OCI-LY1 (cell line): Measurements from ENCODE around the gene SVOP.

Experiments used
- H2AFZ ChIP-seq: fragments of 200-600 bp; sonication (generic), shearing (Covaris generic); 2 replicates; pipeline ENCODE4 v1.6.0; 2014; ENCODE audit warnings: antibody characterized with exemption, mild to moderate bottlenecking, low read length
- H3F3A ChIP-seq: fragments of 200-600 bp; sonication (generic), shearing (Covaris generic); 2 replicates; pipeline ENCODE4 v1.6.0; 2014; ENCODE audit warnings: mild to moderate bottlenecking, antibody characterized with exemption, low read length, moderate library complexity; ENCODE audit not compliant: insufficient read depth
- H3K27ac ChIP-seq: fragments of 200-600 bp; sonication (generic); 2 replicates; pipeline ENCODE4 v1.5.1; 2014; ENCODE audit warnings: low read length, mixed run types, mild to moderate bottlenecking, low read depth; ENCODE audit not compliant: poor library complexity, severe bottlenecking
- H3K27me3 ChIP-seq: fragments of 200-600 bp; sonication (generic); 2 replicates; pipeline ENCODE4 v1.6.0; 2014; ENCODE audit warnings: antibody characterized with exemption, mild to moderate bottlenecking, low read length, moderate library complexity; ENCODE audit not compliant: insufficient read depth
- H3K36me3 ChIP-seq: fragments of 200-600 bp; sonication (generic); 2 replicates; pipeline ENCODE4 v1.6.1; 2014; ENCODE audit warnings: mild to moderate bottlenecking, antibody characterized with exemption, low read length, moderate library complexity, mixed read lengths; ENCODE audit not compliant: insufficient read depth
- H3K4me1 ChIP-seq: fragments of 200-600 bp; sonication (generic); 2 replicates; pipeline ENCODE4 v1.5.1; 2014; ENCODE audit warnings: mild to moderate bottlenecking, low read length, moderate library complexity; ENCODE audit not compliant: insufficient read depth, severe bottlenecking
- H3K4me2 ChIP-seq: fragments of 200-600 bp; sonication (generic), shearing (Covaris generic); 2 replicates; pipeline ENCODE4 v1.6.1; 2014; ENCODE audit warnings: low read length
- H3K4me3 ChIP-seq: fragments of 200-600 bp; sonication (generic); 2 replicates; pipeline ENCODE4 v1.5.1; 2014; ENCODE audit warnings: low read length, low read depth, mild to moderate bottlenecking, mixed read lengths; ENCODE audit not compliant: poor library complexity, severe bottlenecking
- H3K79me2 ChIP-seq: fragments of 200-600 bp; shearing (Covaris generic); 2 replicates; pipeline ENCODE4 v1.6.1; 2016; ENCODE audit warnings: mixed run types, low read length, mixed read lengths; ENCODE audit not compliant: insufficient read depth
- H3K9ac ChIP-seq: fragments of 200-600 bp; sonication (generic), shearing (Covaris generic); 2 replicates; pipeline ENCODE4 v1.6.1; 2014; ENCODE audit warnings: mild to moderate bottlenecking, low read length, mixed read lengths
- H3K9me2 ChIP-seq: fragments of 200-600 bp; sonication (generic), shearing (Covaris generic); 2 replicates; pipeline ENCODE4 v1.6.1; 2014; ENCODE audit warnings: low read depth, mild to moderate bottlenecking, low read length, mixed read lengths
- H3K9me3 ChIP-seq: fragments of 200-600 bp; shearing (Covaris generic); 2 replicates; pipeline ENCODE4 v1.6.1; 2014; ENCODE audit warnings: low read length, mixed read lengths
- H4K20me1 ChIP-seq: fragments of 200-600 bp; sonication (generic), shearing (Covaris generic); 2 replicates; pipeline ENCODE4 v1.6.0; 2016; ENCODE audit warnings: mild to moderate bottlenecking, low read length; ENCODE audit not compliant: insufficient read depth
- EZH2 ChIP-seq: fragments of 200-600 bp; sonication (generic), shearing (Covaris generic); IDR thresholded peaks from 2 replicates; pipeline ENCODE4 v1.8.0; 2017; ENCODE audit warnings: borderline replicate concordance, mixed run types, mild to moderate bottlenecking, antibody characterized with exemption, low read length, moderate library complexity, mixed read lengths
- TF ChIP-seq, protein P1 (sequence below): fragments of 200-600 bp; sonication (generic), shearing (Covaris generic); IDR thresholded peaks from 2 replicates; pipeline ENCODE4 v1.5.1; 2017; ENCODE audit warnings: mild to moderate bottlenecking, antibody characterized with exemption, low read length, moderate library complexity, mixed read lengths

Gene SVOP

DNA sequence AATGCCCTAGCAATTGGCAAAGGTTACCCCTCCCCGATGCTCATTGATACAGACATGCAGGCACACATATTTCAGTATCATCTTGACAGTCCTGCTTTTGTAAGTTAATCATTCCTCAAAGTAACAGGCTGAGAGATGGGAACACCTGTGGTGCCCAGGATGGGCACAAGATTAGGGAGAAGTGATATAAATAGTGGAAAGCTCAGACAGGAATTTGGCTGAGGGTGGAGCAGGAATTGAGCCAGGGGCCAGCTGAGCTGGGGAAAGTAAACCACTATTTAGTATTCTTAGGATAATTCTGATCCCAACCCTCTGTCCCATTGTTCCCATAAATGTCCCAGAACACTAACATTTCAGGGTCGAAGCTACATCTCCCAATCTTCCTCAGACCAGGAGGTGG, 102.7 kb downstream of the SVOP start:
- Histone ChIP-seq H3K4me2 (no peak overlapping the region), H3K4me3 (no peak overlapping the region), H3K9ac (no peak overlapping the region), H3K27me3 (no peaks in the 10 kb centered on the region), H2AFZ (no peak overlapping the region), H3K79me2 (no peaks in the 10 kb centered on the region), H3K36me3 (no peaks in the 10 kb centered on the region), H3K9me3 (no peaks in the 10 kb centered on the region), H3K4me1 (no peaks in the 10 kb centered on the region), H3K9me2 (no peaks in the 10 kb centered on the region), H4K20me1 (no peaks in the 10 kb centered on the region), H3F3A (no peaks in the 10 kb centered on the region), H3K27ac (no peak overlapping the region)
- TF ChIP-seq, protein P1, sequence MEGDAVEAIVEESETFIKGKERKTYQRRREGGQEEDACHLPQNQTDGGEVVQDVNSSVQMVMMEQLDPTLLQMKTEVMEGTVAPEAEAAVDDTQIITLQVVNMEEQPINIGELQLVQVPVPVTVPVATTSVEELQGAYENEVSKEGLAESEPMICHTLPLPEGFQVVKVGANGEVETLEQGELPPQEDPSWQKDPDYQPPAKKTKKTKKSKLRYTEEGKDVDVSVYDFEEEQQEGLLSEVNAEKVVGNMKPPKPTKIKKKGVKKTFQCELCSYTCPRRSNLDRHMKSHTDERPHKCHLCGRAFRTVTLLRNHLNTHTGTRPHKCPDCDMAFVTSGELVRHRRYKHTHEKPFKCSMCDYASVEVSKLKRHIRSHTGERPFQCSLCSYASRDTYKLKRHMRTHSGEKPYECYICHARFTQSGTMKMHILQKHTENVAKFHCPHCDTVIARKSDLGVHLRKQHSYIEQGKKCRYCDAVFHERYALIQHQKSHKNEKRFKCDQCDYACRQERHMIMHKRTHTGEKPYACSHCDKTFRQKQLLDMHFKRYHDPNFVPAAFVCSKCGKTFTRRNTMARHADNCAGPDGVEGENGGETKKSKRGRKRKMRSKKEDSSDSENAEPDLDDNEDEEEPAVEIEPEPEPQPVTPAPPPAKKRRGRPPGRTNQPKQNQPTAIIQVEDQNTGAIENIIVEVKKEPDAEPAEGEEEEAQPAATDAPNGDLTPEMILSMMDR: no peak
- no peak for TF ChIP-seq EZH2

DNA sequence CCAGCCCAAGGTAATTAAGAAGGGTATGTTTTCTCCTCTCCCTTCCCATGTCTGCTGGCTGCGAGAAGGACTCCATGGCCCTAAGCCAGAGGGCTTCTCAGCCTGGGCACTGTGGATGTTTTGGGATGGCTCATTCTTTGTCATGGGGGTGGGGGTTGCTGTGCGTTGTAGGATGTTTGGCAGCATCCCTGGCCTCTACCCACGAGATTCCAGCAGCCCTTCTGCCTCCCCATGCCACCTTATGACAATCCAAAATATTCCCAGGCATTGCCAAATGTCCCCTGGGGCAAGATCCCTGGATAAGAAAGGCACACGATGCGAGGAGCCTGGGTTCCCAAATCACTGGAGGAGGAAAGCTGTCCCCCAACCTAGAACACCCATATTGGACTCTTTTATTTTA, 104.5 kb downstream of the SVOP start:
- TF ChIP-seq EZH2: no peak
- TF ChIP-seq, protein P1: no peak
- H3K4me1 ChIP-seq: no peaks in the 10 kb centered on the region
- H3K79me2 ChIP-seq: no peaks in the 10 kb centered on the region
- no peak overlapping the region for H3K27ac ChIP-seq
- H2AFZ ChIP-seq: no peak overlapping the region
- no peaks in the 10 kb centered on the region for H3K9me2 ChIP-seq
- H3K36me3 ChIP-seq: no peaks in the 10 kb centered on the region
- no peak overlapping the region for H3K4me2 ChIP-seq
- H4K20me1 ChIP-seq: no peaks in the 10 kb centered on the region
- H3K9me3 ChIP-seq: no peaks in the 10 kb centered on the region
- H3K27me3 ChIP-seq: no peaks in the 10 kb centered on the region
- no peaks in the 10 kb centered on the region for H3F3A ChIP-seq
- no peak overlapping the region for H3K4me3 ChIP-seq
- no peak overlapping the region for H3K9ac ChIP-seq

DNA sequence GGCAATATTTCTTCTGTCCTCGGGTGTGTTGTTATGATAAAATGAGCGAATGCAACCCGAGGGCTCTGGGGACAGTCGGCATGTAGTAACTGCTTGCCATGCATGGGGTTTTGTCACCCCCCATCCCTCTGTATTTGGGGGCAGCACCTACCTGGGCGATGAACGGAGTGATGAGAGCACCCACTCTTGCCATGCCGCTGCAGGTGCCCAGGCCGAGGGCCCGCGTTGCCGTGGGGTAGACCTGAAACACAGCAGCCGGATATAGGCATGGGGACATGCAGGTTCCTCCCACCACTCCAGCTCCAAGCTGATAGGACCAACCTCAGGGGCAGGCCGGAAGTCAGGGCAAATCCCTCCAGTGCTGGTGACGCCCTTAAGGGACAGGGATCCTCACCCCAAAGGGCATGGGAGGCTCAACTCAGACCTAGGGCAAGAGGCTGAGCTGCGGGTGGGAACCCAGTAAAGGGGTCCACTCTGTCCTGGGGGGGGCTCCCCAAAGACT, 105.2 kb downstream of the SVOP start:
- Histone ChIP-seq H3F3A (no peaks in the 10 kb centered on the region), H3K27ac (no peak overlapping the region), H3K4me2 (no peak overlapping the region)

More for the DNA sequence above, 105.2 kb downstream of the SVOP start:
- no peaks in the 10 kb centered on the region for H4K20me1 ChIP-seq
- no peaks in the 10 kb centered on the region for H3K4me1 ChIP-seq
- no peaks in the 10 kb centered on the region for H3K9me3 ChIP-seq
- no peak overlapping the region for H3K9ac ChIP-seq
- no peaks in the 10 kb centered on the region for H3K27me3 ChIP-seq
- no peaks in the 10 kb centered on the region for H3K9me2 ChIP-seq
- no peaks in the 10 kb centered on the region for H3K79me2 ChIP-seq
- H3K36me3 ChIP-seq: no peaks in the 10 kb centered on the region
- no peak overlapping the region for H3K4me3 ChIP-seq
- TF ChIP-seq, protein P1: no peak
- TF ChIP-seq EZH2: no peak
- no peak overlapping the region for H2AFZ ChIP-seq
